Activated CD4-positive, alpha-beta T cell treated with anti-CD3 and anti-CD28 coated beads, Interleukin-10, Interleukin-2, amounts not matched to agents 100 ng/mL and 50 ng/mL, durations not matched to agents 16 hours and 8 hours (primary cell): Measurements from ENCODE around the gene P2RX7.
"Not testable (repeated sequence)": the region's sequence is repeated elsewhere in the genome, so short reads cannot be mapped to it uniquely, and the experiment has no call there.

Source experiments
- DNase-seq: peaks from one replicate; pipeline ENCODE4 v3.0.0-alpha.2; 2020

Gene P2RX7

DNA sequence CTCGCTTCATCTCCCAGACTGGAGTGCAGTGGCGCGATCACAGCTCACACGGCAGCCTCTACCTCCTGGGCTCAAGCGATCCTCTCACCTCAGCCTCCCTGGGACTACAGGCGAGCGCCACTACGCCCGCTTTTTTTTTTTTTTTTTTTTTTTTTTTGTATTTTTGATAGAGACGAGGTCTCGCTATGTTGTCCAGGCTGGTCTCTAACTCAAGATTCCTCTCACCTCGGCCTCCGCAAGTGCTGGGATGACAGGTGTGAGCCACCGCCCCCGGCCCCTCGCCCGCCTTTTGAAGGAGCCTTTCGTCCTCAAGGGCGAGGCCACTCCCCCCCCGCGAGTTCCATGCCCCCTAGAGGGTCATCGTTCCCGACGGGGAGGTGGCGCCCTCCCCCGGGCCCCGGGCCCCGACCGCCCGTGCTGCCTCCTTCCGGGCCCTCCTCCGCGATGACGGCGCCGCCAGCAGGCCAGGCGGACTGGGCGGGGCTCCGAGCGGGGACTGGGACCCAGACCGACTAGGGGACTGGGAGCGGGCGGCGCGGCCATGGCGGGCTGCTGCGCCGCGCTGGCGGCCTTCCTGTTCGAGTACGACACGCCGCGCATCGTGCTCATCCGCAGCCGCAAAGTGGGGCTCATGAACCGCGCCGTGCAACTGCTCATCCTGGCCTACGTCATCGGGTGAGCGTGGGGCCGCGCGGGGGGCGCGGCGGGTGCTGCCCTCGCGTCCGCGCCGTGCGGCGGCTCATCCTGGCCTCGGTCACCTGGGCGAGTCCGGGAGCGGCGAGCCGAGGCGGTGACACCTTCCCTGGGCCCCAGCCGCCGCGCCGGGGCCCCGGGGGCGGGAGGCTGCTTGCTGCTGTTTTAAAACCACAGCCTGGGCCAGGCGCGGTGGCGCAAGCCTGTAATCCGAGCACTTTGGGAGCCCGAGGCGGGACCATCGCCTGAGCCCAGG lies 77.2 kb downstream of the P2RX7 start, which contains the start of gene P2RX4:
TSS of gene P2RX4 (plus strand) at position 506 of the 949 bp plus-strand sequence. CDS start at position 542, 36 bp downstream.
- peak; percentile 95 for DNase-seq

DNA sequence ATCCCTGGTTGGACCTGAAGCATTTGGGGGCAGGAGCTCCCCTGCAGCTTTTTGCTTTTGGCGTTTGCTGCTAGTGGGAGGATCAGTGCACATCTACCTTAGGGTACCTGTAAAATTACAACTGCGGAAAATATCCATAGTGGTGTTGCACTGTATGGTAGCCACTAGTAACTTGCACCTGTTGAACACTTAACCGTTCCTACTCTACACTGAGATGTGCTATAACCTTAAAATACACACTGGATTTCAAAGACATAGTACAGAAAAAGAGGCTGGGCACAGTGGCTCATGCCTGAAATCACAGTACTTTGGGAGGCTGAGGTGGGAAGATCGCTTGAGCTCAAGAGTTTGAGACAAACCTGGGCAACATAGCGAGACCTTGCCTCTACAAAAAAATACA lies 80.2 kb downstream of the P2RX7 start:
- DNase-seq, result no peak

DNA sequence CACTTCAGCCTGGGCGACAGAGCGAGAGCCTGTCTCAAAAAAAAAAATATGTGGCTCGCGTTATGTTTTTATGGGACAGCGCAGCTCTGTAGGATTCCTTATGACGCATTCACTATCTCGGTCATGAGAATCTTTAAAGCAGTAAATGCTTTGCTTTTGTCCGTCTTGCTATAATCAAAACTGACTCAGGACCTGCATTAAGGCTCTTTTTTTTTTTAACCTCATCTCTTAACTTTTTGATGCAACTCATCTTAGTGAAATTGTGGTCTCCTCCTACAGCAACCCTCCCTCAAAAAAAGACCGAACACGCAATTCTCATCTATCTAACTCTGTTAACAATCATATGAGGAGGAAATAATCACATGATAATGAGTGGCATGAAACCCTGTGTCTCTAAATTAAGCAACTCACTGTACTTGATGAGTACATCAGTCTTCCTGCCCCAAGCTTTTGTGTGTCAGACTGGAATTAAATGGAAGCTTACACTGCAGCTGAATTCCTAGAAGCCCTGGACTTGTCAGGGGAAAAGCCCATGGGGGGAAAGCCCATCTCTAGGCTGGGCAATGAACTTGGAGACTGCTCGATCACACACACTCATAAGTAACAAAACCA lies 81.6 kb downstream of the P2RX7 start:
- DNase-seq, result peak; percentile 84

DNA sequence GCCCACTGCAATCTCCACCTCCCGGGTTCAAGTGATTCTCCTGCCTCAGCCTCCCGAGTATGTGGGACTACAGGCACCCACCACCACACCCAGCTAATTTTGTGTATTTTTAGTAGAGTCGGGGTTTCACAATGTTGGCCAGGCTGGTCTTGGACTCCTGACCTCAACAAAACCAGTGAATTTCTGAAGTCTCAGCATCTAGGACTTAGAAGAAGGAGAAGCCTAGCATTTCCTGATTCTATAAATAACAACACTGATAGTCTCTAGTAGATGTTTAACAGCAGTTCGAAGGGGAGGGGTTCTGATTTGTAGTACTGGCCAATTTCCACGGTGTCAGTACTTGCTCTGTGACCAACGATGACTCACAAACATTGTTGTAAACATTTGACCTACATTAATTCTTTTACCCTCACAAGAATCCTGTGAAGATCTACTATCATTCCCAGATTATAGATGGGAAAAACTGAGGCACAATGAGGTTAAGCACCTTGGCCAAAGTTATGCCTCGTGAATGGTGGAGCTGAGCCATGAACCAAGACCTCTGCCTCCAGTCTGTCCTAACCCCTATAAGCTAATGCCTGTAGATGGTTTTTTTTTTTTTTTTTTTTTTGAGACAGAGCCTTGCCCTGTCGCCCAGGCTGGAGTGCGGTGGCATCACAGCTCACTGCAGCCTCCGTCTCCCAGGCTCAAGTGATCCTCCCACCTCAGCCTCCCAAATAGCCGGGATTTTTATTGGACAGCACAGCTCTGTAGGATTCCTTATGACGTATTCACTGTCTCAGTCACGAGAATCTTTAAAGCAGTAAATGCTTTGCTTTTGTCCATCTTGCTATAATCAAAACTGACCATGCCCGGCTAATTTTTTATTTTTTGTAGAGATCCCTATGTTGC lies 82.4 kb downstream of the P2RX7 start:
- DNase-seq, result peak; percentile 57

DNA sequence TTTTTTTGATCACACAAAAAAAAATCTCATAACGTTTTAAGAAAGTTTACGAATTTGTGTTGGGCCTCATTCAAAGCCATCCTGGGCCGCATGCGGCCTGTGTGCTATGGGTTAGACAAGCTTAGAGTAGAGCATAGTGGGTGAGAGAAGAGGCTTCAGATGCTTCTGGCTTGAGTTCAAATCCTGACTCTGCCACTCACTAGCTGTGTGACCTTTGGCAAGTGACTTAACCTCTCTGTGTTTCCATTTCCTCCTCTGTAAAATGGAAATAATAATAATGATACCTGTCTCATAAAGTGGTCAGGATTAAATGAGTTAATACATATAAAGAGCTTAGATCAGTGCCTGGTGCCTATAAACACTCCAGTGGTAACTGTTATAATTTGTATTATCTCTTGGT lies 83.4 kb downstream of the P2RX7 start:
- no peak for DNase-seq

DNA sequence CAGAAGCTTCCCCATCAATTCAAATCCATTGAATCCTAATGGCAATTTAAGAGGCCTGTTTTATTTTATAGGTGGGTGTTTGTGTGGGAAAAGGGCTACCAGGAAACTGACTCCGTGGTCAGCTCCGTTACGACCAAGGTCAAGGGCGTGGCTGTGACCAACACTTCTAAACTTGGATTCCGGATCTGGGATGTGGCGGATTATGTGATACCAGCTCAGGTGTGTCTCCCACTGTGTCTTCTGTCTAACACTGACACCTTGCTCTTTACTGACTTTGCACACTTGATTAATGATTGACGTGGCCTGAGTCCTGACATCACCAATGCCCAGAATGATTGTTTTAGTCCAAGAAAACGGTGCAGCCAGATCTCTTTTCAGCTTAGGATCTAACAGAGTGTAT lies 84.4 kb downstream of the P2RX7 start:
- no peak for DNase-seq

DNA sequence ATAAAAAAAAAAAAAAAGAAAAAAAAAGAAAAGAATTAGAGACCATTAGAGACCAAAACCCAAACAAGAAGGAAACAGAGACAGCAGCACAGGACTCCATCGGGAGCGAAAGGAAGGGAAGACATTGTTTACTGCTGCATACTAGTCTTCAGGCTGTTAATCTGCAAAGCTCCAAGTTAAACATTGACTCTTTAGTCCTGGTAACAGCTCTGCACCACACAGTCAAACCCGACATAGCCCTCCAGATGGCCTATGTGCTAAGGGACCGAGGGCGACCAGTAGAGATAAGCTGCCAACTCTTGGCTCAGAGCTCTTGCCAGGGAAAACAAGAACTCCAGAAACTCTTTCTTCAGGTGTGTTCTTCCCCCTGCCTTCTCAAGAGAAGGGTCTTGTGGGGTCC lies 85.1 kb downstream of the P2RX7 start:
- DNase-seq, result no peak

DNA sequence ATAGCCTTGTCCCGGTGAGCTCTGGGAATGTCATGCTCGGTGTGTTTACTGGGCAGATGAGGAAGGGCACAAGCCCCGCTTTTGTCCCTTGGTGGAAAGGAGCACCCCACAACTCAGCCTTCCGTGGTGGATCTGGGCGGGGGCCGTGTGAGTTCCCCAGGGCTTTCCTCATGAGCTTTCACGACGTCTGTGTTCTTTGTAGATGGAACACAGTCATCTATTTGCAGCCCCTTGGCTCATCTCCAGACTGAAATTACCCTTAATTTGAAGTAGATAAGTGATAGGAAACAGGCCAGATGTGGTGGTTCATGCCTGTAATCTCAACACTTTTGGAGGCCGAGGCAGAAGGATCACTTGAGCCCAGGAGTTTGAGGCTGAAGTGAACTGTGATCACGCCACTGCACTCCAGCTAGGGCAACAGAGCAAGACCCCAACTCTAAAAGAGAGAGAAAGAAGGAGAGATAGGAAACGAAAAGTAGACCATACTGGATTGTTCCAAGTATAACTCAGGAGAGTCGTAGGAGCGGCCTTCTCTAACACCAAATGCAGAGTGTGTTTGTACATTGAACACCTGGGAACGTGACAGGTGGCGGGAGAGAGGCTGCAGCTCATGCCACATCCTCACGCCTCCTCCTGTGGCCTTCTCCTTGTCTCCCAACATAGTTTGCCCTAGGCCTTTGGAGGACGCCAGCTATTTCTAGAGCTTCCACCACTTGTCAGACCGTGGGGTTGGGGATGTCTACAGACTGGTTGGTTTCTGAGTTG lies 86.1 kb downstream of the P2RX7 start:
- DNase-seq, result no peak

DNA sequence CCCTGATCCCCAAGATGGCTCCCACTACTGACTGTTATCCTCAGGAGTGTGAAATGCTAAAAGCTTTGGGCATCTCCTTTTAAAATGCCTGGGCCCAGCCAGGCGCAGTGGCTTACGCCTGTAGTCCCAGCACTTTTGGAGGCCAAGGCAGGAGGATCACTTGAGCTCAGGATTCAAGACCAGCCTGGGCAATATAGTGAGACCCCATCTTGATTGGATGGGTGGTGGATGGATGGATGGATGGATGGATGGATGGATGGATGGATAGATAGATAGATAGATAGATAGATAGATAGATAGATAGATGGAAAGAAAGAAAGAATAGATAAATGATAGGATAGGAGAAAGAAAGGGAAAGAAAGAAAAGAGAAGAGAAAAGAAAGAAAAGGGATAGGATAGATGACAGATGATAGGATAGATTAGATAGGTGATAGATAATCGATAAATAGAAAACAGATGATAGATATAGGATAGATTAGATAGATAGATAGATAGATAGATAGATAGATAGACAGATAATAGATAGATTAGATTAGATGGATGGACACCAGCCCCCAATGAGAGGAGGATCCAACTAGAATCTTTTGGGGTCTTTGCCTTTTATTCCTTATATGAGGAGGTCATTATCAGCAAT lies 86.8 kb downstream of the P2RX7 start:
- DNase-seq, result no peak

DNA sequence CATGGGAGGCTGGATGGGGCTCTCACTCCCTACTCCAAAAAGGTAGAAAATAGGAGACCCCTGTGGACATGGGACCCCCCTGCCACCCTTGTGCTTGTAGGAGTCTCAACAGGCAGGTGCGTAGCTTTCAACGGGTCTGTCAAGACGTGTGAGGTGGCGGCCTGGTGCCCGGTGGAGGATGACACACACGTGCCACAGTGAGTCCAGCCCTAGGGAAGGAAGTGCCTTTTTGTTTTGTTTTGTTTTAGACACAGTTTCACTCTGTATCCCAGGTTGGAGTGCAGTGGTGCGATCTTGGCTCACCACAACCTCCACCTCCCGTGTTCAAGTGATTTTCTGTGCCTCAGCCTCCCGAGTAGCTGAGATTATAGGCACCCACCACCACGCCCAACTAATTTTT lies 90.2 kb downstream of the P2RX7 start:
- peak; percentile 30 for DNase-seq

DNA sequence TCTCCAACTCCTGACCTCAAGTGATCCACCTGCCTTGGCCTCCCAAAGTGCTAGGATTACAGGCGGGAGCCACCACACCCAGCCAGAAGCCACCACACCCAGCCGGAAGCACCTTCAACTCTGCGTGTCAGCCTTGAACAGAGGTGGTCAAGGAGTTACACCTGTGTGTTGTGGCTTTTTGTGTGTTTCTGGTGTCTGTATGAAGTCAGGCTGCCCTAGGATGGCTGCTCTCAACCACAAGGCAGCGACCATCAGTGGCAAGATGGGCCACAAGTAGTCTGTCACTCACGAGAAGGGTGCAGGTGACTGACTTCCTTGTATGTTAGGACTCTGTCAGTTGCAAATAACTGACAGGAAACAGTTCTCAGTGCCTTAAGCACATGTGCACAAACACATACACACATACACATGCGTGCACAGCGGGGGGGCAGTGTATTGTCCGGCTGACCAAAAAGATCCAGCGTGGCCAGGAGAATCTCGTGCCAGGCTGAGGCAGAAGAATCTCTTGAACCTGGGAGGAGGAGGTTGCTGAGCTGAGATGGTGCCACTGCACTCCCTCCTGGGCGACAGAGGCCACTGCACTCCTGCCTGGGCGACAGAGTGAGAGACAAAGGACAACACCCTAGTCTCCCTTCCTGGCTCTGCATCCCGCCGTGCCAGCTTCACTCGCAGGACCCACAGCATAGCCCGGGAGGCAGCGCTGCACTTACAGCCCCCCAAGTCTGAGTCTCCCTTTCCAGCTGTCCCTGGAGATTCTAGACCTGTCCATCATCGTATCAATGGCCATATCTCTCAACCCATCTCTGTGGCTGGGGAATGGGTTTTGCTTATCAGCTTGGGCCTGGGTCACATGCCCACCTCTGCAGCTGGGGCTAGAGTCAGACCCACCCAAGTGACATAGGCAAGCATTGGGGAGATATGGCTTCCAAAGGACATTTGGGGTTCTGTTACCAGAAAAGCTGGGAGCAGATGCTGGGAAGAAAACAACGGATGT lies 90.9 kb downstream of the P2RX7 start:
- peak; percentile 63 for DNase-seq

DNA sequence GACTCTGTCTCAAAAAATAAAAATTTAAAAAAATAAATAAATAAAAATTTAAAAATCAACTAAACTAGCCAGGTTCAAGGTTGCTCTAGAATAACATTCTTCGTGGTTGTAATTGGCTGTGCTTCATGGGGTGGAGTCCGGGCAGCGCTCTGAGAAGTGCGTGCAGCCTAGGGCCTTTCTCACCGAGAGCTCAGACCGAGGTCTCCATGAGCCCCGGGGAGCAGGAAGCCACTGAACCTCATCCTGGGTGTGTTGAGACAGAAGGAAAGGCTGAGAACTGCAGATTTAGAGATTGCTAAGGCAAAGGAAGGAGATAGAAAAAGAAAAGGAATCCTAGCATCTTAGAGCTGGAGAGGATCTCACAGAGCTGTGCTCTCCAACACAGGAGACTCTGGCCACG lies 91.9 kb downstream of the P2RX7 start:
- peak; percentile 76 for DNase-seq

DNA sequence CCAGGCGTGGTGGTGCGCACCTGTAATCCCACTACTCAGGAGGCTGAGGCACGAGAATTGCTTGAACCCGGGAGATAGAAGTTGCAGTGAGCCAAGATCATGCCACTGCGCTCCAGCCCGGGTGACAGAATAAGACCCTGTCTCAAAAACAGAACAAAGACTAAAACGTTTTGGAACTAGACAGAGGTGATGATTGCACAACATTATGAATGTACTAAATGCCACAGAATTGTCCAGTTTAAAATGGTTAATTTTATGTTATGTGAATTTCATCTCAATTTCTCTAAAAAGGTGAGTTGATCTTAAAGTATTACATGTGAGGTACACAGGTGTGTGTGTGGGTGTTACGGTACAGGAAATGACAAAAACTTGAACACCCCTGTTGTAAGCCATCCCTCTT lies 93.7 kb downstream of the P2RX7 start:
- no peak for DNase-seq

DNA sequence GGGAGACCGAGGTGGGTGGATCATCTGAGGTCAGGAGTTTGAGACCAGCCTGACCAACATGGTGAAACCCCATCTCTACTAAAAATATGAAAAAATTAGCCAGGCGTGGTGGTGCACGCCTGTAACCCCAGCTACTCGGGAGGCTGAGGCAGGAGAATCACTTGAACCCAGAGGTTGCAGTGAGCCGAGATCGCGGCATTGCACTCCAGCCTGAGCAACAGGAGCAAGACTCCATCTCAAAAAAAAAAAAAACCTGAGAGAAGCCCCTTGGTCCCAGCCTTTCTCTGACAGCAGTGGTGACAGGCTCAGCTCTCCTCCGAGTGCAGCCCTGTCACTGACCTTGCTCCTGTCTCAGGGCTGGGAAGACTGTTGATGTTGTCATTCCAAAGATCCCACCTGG lies 94.2 kb downstream of the P2RX7 start:
- DNase-seq, result not testable (repeated sequence)

DNA sequence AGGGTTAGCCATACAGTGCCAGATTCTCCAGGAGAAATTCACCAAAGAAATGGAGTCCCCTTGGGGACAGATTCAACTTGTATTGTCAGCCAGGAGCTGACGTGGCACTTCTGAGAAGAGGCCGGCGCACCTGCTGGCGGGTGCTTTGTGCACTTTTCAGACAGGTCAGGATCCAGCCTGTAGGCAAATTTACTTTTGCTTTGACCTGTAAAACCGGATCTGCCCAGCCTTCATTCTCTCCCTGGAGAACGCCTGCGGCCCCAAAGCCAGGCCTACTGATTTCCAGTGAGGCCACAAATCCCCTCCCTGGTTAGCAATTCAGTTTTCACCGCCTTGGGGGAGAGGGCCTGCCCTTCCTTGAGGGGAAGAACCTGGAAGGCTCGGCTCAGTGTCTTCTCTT lies 94.6 kb downstream of the P2RX7 start:
- DNase-seq, result no peak

DNA sequence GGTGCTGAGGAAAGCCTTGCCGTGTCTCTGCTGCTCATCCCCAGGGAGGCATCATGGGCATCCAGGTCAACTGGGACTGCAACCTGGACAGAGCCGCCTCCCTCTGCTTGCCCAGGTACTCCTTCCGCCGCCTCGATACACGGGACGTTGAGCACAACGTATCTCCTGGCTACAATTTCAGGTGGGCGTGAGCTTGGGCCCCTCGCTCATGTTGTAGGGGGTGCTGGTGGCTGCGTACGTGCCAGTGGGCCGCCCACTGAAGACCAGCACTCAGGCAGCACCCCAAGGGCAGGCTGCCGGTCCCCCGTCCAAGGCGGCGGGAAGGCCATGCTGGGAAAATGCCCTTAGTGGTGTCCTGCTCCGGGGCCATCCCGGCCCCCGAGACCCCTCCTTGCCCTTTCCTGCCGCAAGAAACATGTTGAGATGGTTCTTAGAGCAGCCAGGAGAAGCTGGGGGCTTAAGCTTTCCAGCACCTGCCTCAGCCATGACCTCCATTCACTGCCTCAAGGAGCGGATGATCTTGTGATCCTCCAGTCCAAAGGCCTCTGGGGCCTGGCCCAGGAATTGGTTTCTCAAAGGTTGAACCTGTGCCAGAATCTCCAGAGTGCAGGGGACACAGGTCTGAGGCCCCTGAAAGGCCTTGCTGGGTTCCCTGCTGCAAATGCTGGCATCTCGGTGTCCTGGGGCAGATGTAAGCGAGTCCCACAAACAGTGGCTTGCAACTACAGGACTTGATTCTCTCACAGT lies 96.4 kb downstream of the P2RX7 start:
- no peak for DNase-seq

DNA sequence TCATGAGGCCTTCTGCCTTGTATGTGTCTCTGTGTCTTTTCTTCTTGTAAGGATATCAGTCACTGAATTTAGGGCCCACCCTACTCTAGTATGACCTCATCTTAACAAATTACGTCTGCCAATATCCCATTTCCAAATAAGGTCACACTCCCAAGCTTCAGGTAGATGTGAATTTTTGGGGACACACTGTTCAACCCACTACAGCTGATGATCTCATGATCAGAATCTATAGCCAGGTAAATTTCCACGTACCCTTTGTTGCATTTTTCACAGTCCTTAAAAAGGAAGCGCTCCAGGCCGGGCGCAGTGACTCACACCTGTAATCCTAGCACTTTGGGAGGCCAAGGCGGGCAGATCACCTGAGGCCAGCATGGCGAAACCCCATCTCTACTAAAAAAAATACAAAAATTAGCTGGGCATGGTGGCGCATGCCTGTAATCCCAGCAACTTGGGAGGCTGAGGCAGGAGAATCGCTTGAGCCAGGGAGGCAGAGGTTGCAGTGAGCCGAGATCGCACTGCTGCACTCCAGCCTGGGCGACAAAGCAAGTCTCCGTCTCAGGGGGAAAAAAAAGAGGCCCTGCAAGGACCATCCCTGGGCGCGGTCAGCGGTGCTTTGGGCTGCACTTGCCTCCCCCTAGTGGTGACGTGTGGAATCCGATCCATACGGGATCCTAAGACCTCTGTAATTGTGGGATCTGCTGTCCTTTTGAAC lies 97.3 kb downstream of the P2RX7 start:
- DNase-seq, result peak; percentile 71

DNA sequence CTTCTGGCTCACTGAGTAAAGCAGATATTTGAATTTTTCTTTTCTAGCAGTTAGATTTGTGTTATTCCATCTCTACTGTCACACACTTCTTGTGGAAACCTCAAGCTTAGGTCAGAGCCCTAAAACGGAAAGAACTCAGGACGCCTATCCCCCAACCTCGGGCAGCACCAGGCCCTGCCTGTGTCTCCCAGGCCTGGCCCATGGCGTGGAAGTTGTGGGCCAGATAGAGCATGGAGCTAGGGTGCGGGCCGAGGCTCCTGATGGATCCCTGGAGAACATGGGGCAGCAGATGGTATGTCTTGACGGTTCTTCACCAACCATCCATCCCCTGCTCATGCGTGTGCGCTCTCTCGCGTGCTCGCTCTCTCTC lies 97.8 kb downstream of the P2RX7 start:
- DNase-seq, result no peak

DNA sequence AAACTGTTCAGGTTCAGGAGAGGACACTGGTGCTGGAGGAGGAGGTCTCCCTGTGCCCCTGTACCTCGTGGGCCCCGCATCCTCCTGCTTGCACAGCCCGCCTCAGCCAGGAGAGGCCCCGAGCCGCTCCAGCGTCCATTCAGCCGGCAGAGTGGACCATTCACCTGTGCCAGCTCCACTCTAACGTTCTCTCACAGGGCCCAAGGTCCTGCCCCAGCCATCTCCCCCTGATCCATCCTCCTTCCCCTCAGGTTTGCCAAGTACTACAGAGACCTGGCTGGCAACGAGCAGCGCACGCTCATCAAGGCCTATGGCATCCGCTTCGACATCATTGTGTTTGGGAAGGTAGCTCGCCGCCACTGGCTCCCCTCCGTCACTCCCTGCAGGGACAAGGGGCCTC lies 99.5 kb downstream of the P2RX7 start:
- no peak for DNase-seq
